Suprapubic skin (tissue), 4 donors: ENCODE measurements around the gene OPA3. TPM values are rescaled to one million over a fixed set of nuclear protein-coding genes. Genes with fewer than 3 reads are reported as not detected.

Source experiments
- DNase-seq, 2 donors: peaks; one replicate each; pipeline ENCODE4 v3.0.0-alpha.2; 2019; ENCODE audit warnings: low spot score in 2 of 2
- H3K27ac ChIP-seq: fragments of 200-600 bp; sonication (generic); one replicate; pipeline ENCODE4 v1.5.1; 2019
- H3K27me3 ChIP-seq: fragments of 200-600 bp; sonication (generic); one replicate; pipeline ENCODE4 v1.5.1; 2019
- H3K36me3 ChIP-seq: fragments of 200-600 bp; sonication (generic); one replicate; pipeline ENCODE4 v1.5.1; 2019
- H3K4me1 ChIP-seq: fragments of 200-600 bp; sonication (generic); one replicate; pipeline ENCODE4 v1.5.1; 2019
- H3K4me3 ChIP-seq: fragments of 200-600 bp; sonication (generic); one replicate; pipeline ENCODE4 v1.5.1; 2019; ENCODE audit warnings: mild to moderate bottlenecking
- H3K9me3 ChIP-seq: fragments of 200-600 bp; sonication (generic); one replicate; pipeline ENCODE4 v1.5.1; 2019
- EP300 ChIP-seq: sonication (generic); formaldehyde crosslinking; IDR thresholded peaks from one replicate; pipeline ENCODE4 v1.6.1; 2017; ENCODE audit warnings: antibody characterized with exemption
- POLR2A ChIP-seq, 2 donors: fragments of 450-650 bp; IDR thresholded peaks; one replicate each; pipeline ENCODE4 v1.6.1; 2017; ENCODE audit warnings: antibody characterized with exemption in 2 of 2, mild to moderate bottlenecking in 2 of 2, moderate library complexity in 2 of 2
- POLR2AphosphoS5 ChIP-seq, 3 donors: sonication (generic); formaldehyde crosslinking; IDR thresholded peaks; one replicate each; pipeline ENCODE4 v1.6.1; 2017; ENCODE audit warnings: antibody characterized with exemption in 3 of 3
- WGBS: methylation state at CpG from one replicate; pipeline ENCODE4 v1.1.5; 2018; 5-methylcytosine and 5-hydroxymethylcytosine counted together
- total RNA-seq, 4 donors: library from RNA; depleted of rRNA; stranded (reverse); fragments of >200 nt; gene quantifications; one replicate each; pipeline ENCODE4 v1.1.0, GENCODE V29; 2016
- TF ChIP-seq, protein P1 (sequence below), 2 donors: fragments of 200-600 bp in 1 of 2; fragments of 450-650 bp in 1 of 2; sonication (generic) in 1 of 2; IDR thresholded peaks; one replicate each; pipeline ENCODE4 v1.5.1; 2016 to 2019; ENCODE audit warnings: antibody characterized with exemption in 2 of 2, mild to moderate bottlenecking in 1 of 2, moderate library complexity in 1 of 2

OPA3 gene
- total RNA-seq, 4 donors from 2014 or later: 13.8 to 25.6 (median 22.5) TPM

GRCh38 chr19:45601115-45601514 is 16.5 kb upstream of the OPA3 start:
- Histone ChIP-seq H3K36me3 (no peaks in the 10 kb centered on the region), H3K4me3 (peak overlapping the region; percentile 44), H3K9me3 (no peaks in the 10 kb centered on the region), H3K4me1 (peaks cover 45% of the 10 kb centered on the region), H3K27ac (no peak overlapping the region), H3K27me3 (peaks cover 70% of the 10 kb centered on the region)
- no peak for DNase-seq
- WGBS: 6% methylated on average over 7 of the region's 10 CpGs
- TF ChIP-seq, protein P1, sequence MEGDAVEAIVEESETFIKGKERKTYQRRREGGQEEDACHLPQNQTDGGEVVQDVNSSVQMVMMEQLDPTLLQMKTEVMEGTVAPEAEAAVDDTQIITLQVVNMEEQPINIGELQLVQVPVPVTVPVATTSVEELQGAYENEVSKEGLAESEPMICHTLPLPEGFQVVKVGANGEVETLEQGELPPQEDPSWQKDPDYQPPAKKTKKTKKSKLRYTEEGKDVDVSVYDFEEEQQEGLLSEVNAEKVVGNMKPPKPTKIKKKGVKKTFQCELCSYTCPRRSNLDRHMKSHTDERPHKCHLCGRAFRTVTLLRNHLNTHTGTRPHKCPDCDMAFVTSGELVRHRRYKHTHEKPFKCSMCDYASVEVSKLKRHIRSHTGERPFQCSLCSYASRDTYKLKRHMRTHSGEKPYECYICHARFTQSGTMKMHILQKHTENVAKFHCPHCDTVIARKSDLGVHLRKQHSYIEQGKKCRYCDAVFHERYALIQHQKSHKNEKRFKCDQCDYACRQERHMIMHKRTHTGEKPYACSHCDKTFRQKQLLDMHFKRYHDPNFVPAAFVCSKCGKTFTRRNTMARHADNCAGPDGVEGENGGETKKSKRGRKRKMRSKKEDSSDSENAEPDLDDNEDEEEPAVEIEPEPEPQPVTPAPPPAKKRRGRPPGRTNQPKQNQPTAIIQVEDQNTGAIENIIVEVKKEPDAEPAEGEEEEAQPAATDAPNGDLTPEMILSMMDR (IDR thresholded peaks at IDR 0.05): no peak
- no peak for TF ChIP-seq POLR2AphosphoS5 (IDR thresholded peaks at IDR 0.05)
- no peak for TF ChIP-seq POLR2A (IDR thresholded peaks at IDR 0.05)
- no peak for TF ChIP-seq EP300

DNA sequence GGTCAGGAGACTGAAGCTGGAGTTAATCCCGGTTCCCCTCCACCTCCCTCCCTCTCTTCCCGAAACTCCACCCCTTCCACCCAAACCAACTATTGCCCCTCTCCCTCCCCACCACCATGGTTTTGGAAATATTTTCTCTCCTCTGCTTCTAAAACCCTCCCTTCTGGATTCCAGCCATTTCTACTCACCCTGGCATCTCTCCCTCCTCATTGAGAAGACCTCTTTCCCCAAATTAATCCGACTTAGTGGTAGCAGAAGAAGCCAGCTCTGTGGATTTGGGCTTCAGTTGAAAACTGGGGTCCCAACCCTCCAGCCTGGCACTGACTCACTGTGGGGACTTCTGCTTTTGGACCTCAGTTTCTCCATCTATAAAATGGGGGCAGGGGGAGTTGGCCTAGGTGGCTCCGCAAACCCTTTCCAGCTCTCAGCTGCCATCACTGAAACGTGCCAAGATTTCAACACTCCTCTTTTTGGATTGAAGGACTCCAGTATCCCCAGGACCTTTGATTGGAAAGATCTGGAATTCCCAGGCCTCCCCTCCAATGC is 15.8 kb upstream of the OPA3 start:
- Histone ChIP-seq H3K36me3 (no peaks in the 10 kb centered on the region), H3K9me3 (no peaks in the 10 kb centered on the region), H3K27ac (no peak overlapping the region), H3K4me1 (peaks cover 45% of the 10 kb centered on the region), H3K4me3 (no peak overlapping the region), H3K27me3 (peaks cover 75% of the 10 kb centered on the region)
- no peak for TF ChIP-seq EP300
- TF ChIP-seq POLR2AphosphoS5 (IDR thresholded peaks at IDR 0.05): no peak
- TF ChIP-seq, protein P1 (IDR thresholded peaks at IDR 0.05): no peak
- TF ChIP-seq POLR2A (IDR thresholded peaks at IDR 0.05): no peak
- DNase-seq: no peak
- 32% methylated on average over 5 of the region's 5 CpGs for WGBS

- H3K4me3 ChIP-seq: no peak overlapping the region
- H3K27me3 ChIP-seq: peaks cover 83% of the 10 kb centered on the region
- H3K27ac ChIP-seq: no peak overlapping the region
- H3K9me3 ChIP-seq: no peaks in the 10 kb centered on the region
- WGBS: 21% methylated on average over 13 of the region's 13 CpGs
- H3K36me3 ChIP-seq: no peaks in the 10 kb centered on the region
- H3K4me1 ChIP-seq: peaks cover 45% of the 10 kb centered on the region
- TF ChIP-seq, protein P1 (IDR thresholded peaks at IDR 0.05): no peak
- TF ChIP-seq POLR2AphosphoS5 (IDR thresholded peaks at IDR 0.05): no peak
- DNase-seq: no peak
These were observed 14.7 kb upstream of the OPA3 start for GRCh38 chr19:45599286-45599685.

- Histone ChIP-seq H3K27me3 (peaks cover 83% of the 10 kb centered on the region), H3K27ac (peak overlapping the region; percentile 8), H3K9me3 (no peaks in the 10 kb centered on the region)
These were observed 13.8 kb upstream of the OPA3 start for GRCh38 chr19:45598267-45599001.

More at GRCh38 chr19:45598267-45599001, 13.8 kb upstream of the OPA3 start:
- no peaks in the 10 kb centered on the region for H3K36me3 ChIP-seq
- peak overlapping the region; percentile 30 for H3K4me3 ChIP-seq
- 4% methylated on average over 14 of the region's 22 CpGs for WGBS
- no peak for TF ChIP-seq POLR2A (IDR thresholded peaks at IDR 0.05)
- no peak for TF ChIP-seq POLR2AphosphoS5 (IDR thresholded peaks at IDR 0.05)
- no peak for TF ChIP-seq EP300
- TF ChIP-seq, protein P1 (IDR thresholded peaks at IDR 0.05): no peak
- DNase-seq: no peak
- peaks cover 45% of the 10 kb centered on the region for H3K4me1 ChIP-seq
